ENCODE data around the gene VEGFB. TPM values are rescaled to one million over a fixed set of nuclear protein-coding genes. Genes with fewer than 3 reads are reported as not detected.
A peak's percentile ranks its signal among the peaks of the same experiment; 100 is the strongest.

VEGFB gene
- total and polyA plus RNA-seq, 2 donors from 2014 or later = 77.6 to 157 TPM

DNA sequence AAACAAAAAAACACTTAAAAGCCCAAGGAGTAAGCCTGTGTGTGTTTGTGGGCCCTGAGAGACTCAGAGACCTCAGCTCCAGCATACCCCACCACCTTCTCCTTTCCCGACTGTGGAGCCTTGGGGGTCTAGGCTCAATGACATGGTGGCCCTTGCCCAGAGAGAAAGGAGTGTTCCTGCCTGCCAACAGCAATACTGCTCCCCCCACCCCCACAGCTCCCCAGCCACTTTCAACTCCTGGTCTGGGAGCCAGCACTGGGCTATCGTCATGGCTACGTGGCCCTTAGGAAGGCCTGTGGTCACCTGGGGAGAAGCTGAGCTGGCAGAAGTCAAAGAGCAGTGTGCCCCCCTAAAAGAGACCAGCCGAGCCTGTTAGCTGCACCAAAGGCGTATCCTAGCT lies 9.7 kb downstream of the VEGFB start:
- Histone ChIP-seq H3K27me3 (ENCODE audit: control insufficient read depth, insufficient read depth, low read length) (no peaks in the 10 kb centered on the region), H3K4me1 (ENCODE audit: control insufficient read depth in 2 of 3, insufficient read depth in 2 of 3, low read depth in 1 of 3, low read length in 3 of 3) (peaks cover 0 to 40% (median 12%) of the 10 kb centered on the region in 3 donors), H3K4me3 (ENCODE audit: low read length in 3 of 3) (no peak overlapping the region), H3K27ac (ENCODE audit: low read depth in 2 of 2, low read length in 2 of 2) (no peak overlapping the region), H3K9ac (ENCODE audit: low read length in 3 of 3) (no peak overlapping the region), H3K36me3 (ENCODE audit: control insufficient read depth in 2 of 3, insufficient read depth in 3 of 3, low read length in 3 of 3) (peaks cover 0 to 9% (median 4%) of the 10 kb centered on the region in 3 donors), H3K9me3 (ENCODE audit: control insufficient read depth in 2 of 3, insufficient read depth in 1 of 3, low read length in 3 of 3) (no peaks in the 10 kb centered on the region)
- intact Hi-C loops (cut with DNase I) = no loop called here
- no peak for TF ChIP-seq CTCF (IDR thresholded peaks at IDR 0.05; ENCODE audit: borderline replicate concordance, extremely low read depth, insufficient read depth)
- FAIRE-seq (no peak), DNase-seq (no peak)

GRCh38 chr11:64244966-64245365 lies 10.6 kb downstream of the VEGFB start:
- Histone ChIP-seq H3K9me3 (ENCODE audit: control insufficient read depth in 2 of 3, insufficient read depth in 1 of 3, low read length in 3 of 3) (no peaks in the 10 kb centered on the region), H3K9ac (ENCODE audit: low read length in 3 of 3) (peak overlapping the region in 1 of 3 donors; percentile 80), H3K4me3 (ENCODE audit: low read length in 3 of 3) (peak overlapping the region in 1 of 3 donors; percentile 62), H3K4me1 (ENCODE audit: control insufficient read depth in 2 of 3, insufficient read depth in 2 of 3, low read depth in 1 of 3, low read length in 3 of 3) (peaks cover 0 to 36% (median 9%) of the 10 kb centered on the region in 3 donors), H3K27me3 (ENCODE audit: control insufficient read depth, insufficient read depth, low read length) (no peaks in the 10 kb centered on the region), H3K36me3 (ENCODE audit: control insufficient read depth in 2 of 3, insufficient read depth in 3 of 3, low read length in 3 of 3) (peaks cover 0 to 9% (median 4%) of the 10 kb centered on the region in 3 donors), H3K27ac (ENCODE audit: low read depth in 2 of 2, low read length in 2 of 2) (peak overlapping the region; percentile 66 to 86)
- intact Hi-C loops (cut with DNase I) = no loop called here
- DNase-seq (no peak), FAIRE-seq (no peak)
- TF ChIP-seq CTCF (IDR thresholded peaks at IDR 0.05; ENCODE audit: borderline replicate concordance, extremely low read depth, insufficient read depth) = no peak

DNA sequence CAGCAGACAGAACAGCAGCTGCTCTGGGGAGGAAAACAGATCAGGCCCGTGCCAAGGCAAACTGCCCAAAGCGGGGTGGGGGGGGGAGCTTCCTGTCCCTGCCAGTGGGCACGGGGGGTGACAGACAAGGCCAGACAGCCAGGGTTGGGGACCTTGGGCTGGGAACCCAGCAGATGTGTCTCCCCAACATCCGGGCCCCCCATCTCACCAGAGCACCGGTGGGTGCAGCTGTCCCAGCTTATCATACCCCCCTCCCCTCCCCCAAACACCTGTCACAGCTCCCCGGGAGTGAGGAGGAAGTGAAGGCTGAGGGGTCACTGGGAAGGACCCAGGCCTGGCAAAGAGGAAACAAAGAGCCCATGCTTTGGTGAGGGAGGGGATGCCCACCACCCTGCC lies 11.0 kb downstream of the VEGFB start:
- Histone ChIP-seq H3K9me3 (ENCODE audit: control insufficient read depth in 2 of 3, insufficient read depth in 1 of 3, low read length in 3 of 3) (no peaks in the 10 kb centered on the region), H3K9ac (ENCODE audit: low read length in 3 of 3) (peak overlapping the region in 2 of 3 donors; percentile 65 to 80), H3K27me3 (ENCODE audit: control insufficient read depth, insufficient read depth, low read length) (no peaks in the 10 kb centered on the region), H3K27ac (ENCODE audit: low read depth in 2 of 2, low read length in 2 of 2) (peak overlapping the region; percentile 66 to 86), H3K4me3 (ENCODE audit: low read length in 3 of 3) (peak overlapping the region; percentile 62 to 77 (median 64)), H3K36me3 (ENCODE audit: control insufficient read depth in 2 of 3, insufficient read depth in 3 of 3, low read length in 3 of 3) (peaks cover 0 to 9% (median 4%) of the 10 kb centered on the region in 3 donors), H3K4me1 (ENCODE audit: control insufficient read depth in 2 of 3, insufficient read depth in 2 of 3, low read depth in 1 of 3, low read length in 3 of 3) (peaks cover 0 to 31% (median 5%) of the 10 kb centered on the region in 3 donors)
- intact Hi-C loops (cut with DNase I) = no loop called here
- no peak for FAIRE-seq
- DNase-seq = peak in 1 of 5 donors; percentile 81
- no peak for TF ChIP-seq CTCF (IDR thresholded peaks at IDR 0.05; ENCODE audit: borderline replicate concordance, extremely low read depth, insufficient read depth)

Measured in kidney (tissue), 14 donors.